ENCODE data around the gene TEDC1. TPM values are rescaled to one million over a fixed set of nuclear protein-coding genes. Genes with fewer than 3 reads are reported as not detected.
A peak's percentile ranks its signal among the peaks of the same experiment; 100 is the strongest.

TEDC1 gene
- total RNA-seq, 1 experiment from 2014 or later, result 17.9 TPM

DNA sequence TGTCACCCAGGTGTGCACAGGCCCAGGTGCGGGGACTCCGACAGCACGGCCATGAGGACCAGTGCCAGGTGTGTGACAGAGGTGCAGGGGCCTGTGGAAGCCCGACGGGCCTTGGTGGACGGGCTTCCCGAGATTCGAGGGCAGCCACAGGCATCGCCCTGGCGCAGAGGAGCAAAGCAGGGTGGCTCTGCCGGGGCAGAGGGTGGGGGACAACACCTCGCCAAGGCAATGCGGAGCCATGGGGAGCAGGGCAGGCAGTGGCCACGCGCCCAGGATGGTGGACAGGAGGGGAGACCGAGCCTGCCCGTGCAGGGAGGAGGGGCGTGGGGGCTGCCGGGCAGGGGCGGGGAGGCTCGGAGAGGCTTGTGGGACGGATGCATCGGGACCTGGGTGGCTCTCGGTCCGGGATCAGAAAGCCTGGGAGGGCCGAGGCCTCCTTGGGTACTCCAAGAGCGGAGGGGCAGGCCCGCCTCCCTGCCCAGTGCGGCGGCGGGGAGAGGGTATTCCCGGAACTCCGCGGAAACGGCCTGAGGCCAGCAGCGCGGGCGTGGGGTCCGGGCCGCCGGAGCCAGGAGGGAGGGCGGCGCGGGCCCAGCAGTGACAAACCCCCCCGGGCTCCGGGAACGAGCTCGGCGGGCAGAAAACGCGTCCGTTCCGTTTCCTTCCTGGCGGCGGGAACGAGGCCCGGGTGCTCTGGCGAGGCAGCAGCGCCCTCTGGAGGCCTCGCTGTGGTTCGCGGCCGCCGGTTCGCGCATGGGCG is 37.0 kb downstream of the TEDC1 start (continued):
- TF ChIP-seq, protein P1, sequence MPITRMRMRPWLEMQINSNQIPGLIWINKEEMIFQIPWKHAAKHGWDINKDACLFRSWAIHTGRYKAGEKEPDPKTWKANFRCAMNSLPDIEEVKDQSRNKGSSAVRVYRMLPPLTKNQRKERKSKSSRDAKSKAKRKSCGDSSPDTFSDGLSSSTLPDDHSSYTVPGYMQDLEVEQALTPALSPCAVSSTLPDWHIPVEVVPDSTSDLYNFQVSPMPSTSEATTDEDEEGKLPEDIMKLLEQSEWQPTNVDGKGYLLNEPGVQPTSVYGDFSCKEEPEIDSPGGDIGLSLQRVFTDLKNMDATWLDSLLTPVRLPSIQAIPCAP (CRISPR knock-in tag; IDR thresholded peaks at IDR 0.05), result no peak
- TF ChIP-seq GABPB1 (CRISPR knock-in tag; IDR thresholded peaks at IDR 0.05), result no peak
- no peak for TF ChIP-seq RELA (CRISPR knock-in tag; IDR thresholded peaks at IDR 0.05; ENCODE audit: borderline replicate concordance)
- TF ChIP-seq, protein P2, sequence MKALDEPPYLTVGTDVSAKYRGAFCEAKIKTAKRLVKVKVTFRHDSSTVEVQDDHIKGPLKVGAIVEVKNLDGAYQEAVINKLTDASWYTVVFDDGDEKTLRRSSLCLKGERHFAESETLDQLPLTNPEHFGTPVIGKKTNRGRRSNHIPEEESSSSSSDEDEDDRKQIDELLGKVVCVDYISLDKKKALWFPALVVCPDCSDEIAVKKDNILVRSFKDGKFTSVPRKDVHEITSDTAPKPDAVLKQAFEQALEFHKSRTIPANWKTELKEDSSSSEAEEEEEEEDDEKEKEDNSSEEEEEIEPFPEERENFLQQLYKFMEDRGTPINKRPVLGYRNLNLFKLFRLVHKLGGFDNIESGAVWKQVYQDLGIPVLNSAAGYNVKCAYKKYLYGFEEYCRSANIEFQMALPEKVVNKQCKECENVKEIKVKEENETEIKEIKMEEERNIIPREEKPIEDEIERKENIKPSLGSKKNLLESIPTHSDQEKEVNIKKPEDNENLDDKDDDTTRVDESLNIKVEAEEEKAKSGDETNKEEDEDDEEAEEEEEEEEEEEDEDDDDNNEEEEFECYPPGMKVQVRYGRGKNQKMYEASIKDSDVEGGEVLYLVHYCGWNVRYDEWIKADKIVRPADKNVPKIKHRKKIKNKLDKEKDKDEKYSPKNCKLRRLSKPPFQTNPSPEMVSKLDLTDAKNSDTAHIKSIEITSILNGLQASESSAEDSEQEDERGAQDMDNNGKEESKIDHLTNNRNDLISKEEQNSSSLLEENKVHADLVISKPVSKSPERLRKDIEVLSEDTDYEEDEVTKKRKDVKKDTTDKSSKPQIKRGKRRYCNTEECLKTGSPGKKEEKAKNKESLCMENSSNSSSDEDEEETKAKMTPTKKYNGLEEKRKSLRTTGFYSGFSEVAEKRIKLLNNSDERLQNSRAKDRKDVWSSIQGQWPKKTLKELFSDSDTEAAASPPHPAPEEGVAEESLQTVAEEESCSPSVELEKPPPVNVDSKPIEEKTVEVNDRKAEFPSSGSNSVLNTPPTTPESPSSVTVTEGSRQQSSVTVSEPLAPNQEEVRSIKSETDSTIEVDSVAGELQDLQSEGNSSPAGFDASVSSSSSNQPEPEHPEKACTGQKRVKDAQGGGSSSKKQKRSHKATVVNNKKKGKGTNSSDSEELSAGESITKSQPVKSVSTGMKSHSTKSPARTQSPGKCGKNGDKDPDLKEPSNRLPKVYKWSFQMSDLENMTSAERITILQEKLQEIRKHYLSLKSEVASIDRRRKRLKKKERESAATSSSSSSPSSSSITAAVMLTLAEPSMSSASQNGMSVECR (CRISPR knock-in tag; IDR thresholded peaks at IDR 0.05; ENCODE audit: borderline replicate concordance), result no peak; the same call in 1 of the 2 replicates
- no peak for TF ChIP-seq NR2C2 (CRISPR knock-in tag; IDR thresholded peaks at IDR 0.05)
- TF ChIP-seq, protein P3, sequence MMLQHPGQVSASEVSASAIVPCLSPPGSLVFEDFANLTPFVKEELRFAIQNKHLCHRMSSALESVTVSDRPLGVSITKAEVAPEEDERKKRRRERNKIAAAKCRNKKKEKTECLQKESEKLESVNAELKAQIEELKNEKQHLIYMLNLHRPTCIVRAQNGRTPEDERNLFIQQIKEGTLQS (CRISPR knock-in tag; conservative IDR thresholded peaks at IDR 0.05), result no peak
- no peak for TF ChIP-seq PRRX2 (CRISPR knock-in tag; IDR thresholded peaks at IDR 0.05)
- TF ChIP-seq, protein P4, sequence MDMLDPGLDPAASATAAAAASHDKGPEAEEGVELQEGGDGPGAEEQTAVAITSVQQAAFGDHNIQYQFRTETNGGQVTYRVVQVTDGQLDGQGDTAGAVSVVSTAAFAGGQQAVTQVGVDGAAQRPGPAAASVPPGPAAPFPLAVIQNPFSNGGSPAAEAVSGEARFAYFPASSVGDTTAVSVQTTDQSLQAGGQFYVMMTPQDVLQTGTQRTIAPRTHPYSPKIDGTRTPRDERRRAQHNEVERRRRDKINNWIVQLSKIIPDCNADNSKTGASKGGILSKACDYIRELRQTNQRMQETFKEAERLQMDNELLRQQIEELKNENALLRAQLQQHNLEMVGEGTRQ (CRISPR knock-in tag; IDR thresholded peaks at IDR 0.05), result no peak
- TF ChIP-seq ETV6 (CRISPR knock-in tag; IDR thresholded peaks at IDR 0.05), result peak; percentile 39; the same call in 1 of the 2 replicates
- no peak for TF ChIP-seq IRF2 (CRISPR knock-in tag; IDR thresholded peaks at IDR 0.05; ENCODE audit: borderline replicate concordance, low read depth)
- TF ChIP-seq, protein P5, sequence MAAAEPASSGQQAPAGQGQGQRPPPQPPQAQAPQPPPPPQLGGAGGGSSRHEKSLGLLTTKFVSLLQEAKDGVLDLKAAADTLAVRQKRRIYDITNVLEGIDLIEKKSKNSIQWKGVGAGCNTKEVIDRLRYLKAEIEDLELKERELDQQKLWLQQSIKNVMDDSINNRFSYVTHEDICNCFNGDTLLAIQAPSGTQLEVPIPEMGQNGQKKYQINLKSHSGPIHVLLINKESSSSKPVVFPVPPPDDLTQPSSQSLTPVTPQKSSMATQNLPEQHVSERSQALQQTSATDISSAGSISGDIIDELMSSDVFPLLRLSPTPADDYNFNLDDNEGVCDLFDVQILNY (CRISPR knock-in tag; IDR thresholded peaks at IDR 0.05), result 0 out of 2 replicates have a peak, but pooled peaks have one; percentile 47
- TF ChIP-seq SMAD3 (CRISPR knock-in tag; IDR thresholded peaks at IDR 0.05; ENCODE audit: borderline replicate concordance), result no peak
- TF ChIP-seq, protein P6, sequence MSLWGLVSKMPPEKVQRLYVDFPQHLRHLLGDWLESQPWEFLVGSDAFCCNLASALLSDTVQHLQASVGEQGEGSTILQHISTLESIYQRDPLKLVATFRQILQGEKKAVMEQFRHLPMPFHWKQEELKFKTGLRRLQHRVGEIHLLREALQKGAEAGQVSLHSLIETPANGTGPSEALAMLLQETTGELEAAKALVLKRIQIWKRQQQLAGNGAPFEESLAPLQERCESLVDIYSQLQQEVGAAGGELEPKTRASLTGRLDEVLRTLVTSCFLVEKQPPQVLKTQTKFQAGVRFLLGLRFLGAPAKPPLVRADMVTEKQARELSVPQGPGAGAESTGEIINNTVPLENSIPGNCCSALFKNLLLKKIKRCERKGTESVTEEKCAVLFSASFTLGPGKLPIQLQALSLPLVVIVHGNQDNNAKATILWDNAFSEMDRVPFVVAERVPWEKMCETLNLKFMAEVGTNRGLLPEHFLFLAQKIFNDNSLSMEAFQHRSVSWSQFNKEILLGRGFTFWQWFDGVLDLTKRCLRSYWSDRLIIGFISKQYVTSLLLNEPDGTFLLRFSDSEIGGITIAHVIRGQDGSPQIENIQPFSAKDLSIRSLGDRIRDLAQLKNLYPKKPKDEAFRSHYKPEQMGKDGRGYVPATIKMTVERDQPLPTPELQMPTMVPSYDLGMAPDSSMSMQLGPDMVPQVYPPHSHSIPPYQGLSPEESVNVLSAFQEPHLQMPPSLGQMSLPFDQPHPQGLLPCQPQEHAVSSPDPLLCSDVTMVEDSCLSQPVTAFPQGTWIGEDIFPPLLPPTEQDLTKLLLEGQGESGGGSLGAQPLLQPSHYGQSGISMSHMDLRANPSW (CRISPR knock-in tag; conservative IDR thresholded peaks at IDR 0.05; ENCODE audit: low read depth), result no peak
- TF ChIP-seq, protein P7, sequence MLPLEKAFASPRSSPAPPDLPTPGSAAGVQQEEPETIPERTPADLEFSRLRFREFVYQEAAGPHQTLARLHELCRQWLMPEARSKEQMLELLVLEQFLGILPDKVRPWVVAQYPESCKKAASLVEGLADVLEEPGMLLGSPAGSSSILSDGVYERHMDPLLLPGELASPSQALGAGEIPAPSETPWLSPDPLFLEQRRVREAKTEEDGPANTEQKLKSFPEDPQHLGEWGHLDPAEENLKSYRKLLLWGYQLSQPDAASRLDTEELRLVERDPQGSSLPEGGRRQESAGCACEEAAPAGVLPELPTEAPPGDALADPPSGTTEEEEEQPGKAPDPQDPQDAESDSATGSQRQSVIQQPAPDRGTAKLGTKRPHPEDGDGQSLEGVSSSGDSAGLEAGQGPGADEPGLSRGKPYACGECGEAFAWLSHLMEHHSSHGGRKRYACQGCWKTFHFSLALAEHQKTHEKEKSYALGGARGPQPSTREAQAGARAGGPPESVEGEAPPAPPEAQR (CRISPR knock-in tag; IDR thresholded peaks at IDR 0.05), result no peak
- TF ChIP-seq, protein P8, sequence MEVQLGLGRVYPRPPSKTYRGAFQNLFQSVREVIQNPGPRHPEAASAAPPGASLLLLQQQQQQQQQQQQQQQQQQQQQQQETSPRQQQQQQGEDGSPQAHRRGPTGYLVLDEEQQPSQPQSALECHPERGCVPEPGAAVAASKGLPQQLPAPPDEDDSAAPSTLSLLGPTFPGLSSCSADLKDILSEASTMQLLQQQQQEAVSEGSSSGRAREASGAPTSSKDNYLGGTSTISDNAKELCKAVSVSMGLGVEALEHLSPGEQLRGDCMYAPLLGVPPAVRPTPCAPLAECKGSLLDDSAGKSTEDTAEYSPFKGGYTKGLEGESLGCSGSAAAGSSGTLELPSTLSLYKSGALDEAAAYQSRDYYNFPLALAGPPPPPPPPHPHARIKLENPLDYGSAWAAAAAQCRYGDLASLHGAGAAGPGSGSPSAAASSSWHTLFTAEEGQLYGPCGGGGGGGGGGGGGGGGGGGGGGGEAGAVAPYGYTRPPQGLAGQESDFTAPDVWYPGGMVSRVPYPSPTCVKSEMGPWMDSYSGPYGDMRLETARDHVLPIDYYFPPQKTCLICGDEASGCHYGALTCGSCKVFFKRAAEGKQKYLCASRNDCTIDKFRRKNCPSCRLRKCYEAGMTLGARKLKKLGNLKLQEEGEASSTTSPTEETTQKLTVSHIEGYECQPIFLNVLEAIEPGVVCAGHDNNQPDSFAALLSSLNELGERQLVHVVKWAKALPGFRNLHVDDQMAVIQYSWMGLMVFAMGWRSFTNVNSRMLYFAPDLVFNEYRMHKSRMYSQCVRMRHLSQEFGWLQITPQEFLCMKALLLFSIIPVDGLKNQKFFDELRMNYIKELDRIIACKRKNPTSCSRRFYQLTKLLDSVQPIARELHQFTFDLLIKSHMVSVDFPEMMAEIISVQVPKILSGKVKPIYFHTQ (CRISPR knock-in tag; IDR thresholded peaks at IDR 0.05), result no peak
- TF ChIP-seq NFE2L1 (CRISPR knock-in tag; IDR thresholded peaks at IDR 0.05), result no peak
- no peak for TF ChIP-seq KAT7 (CRISPR knock-in tag; IDR thresholded peaks at IDR 0.05; ENCODE audit: borderline replicate concordance)
- TF ChIP-seq ZNF396 (CRISPR knock-in tag; IDR thresholded peaks at IDR 0.05; ENCODE audit: borderline replicate concordance), result no peak
- TF ChIP-seq, protein P9, sequence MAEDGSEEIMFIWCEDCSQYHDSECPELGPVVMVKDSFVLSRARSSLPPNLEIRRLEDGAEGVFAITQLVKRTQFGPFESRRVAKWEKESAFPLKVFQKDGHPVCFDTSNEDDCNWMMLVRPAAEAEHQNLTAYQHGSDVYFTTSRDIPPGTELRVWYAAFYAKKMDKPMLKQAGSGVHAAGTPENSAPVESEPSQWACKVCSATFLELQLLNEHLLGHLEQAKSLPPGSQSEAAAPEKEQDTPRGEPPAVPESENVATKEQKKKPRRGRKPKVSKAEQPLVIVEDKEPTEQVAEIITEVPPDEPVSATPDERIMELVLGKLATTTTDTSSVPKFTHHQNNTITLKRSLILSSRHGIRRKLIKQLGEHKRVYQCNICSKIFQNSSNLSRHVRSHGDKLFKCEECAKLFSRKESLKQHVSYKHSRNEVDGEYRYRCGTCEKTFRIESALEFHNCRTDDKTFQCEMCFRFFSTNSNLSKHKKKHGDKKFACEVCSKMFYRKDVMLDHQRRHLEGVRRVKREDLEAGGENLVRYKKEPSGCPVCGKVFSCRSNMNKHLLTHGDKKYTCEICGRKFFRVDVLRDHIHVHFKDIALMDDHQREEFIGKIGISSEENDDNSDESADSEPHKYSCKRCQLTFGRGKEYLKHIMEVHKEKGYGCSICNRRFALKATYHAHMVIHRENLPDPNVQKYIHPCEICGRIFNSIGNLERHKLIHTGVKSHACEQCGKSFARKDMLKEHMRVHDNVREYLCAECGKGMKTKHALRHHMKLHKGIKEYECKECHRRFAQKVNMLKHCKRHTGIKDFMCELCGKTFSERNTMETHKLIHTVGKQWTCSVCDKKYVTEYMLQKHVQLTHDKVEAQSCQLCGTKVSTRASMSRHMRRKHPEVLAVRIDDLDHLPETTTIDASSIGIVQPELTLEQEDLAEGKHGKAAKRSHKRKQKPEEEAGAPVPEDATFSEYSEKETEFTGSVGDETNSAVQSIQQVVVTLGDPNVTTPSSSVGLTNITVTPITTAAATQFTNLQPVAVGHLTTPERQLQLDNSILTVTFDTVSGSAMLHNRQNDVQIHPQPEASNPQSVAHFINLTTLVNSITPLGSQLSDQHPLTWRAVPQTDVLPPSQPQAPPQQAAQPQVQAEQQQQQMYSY (CRISPR knock-in tag; IDR thresholded peaks at IDR 0.05), result no peak
